ENCODE data around the gene IL23R.

GRCh38 chr1:67239738-67240137, 73.5 kb downstream of the IL23R start:
- TF ChIP-seq CTCF (IDR thresholded peaks at IDR 0.05; ENCODE audit: low read length) (no peak), EZH2 (IDR thresholded peaks at IDR 0.05; ENCODE audit: borderline replicate concordance, low read length) (no peak)
